GM21786 (cell line): Measurements from ENCODE around the gene ZNF831.

Source experiments
- ATAC-seq: cut with Tn5 transposase; IDR thresholded peaks from one replicate; pipeline ENCODE4 v1.9.1; 2021; ENCODE audit not compliant: unreplicated experiment

ZNF831 gene

DNA sequence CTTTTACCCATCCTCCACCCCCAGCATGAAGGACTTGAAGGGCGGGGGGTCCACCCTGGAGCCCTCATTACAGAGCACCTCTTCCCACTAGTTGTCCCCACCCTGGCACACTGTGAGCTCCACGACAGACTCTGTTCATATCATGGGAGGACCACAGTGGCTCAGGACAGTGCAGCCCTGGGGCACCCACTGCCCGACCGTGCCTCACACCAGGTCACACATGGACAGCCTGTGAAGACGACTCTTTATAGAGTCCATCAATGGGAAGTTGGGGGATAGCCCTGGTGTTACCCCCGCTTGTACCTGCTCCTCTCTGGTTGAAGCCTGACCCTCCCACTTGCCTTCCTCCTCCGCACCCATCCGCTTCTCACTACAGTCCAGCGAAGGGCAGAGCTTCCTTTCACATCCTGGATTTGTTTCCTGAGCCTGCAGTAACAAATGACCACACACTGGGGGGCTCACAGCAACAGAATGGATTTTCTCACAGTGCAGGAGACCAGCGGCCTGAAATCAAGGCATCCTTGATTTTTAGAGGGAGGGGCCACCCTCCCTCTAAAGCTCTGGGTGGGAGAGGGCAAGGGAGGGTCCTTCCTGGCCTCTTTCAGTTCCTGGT is 15.5 kb downstream of the ZNF831 start:
- no peak for ATAC-seq

DNA sequence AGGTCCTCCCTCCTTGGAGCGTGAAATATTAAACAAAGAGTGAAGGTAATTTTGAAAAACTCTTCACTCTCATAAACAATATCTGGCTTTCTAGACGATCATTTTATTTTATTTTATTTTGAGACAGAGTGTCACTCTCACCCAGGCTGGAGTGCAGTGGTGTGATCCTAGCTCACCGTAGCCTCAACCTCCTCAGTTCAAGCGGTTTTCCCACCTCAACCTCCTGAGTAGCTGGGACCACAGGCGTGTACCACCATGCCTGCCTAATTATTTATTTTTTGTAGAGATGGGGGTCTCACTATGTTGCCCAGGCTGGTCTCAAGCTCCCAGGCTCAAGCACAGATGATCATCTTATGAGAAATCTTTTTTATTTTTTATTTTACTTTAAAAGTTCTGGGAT is 16.4 kb downstream of the ZNF831 start:
- ATAC-seq: no peak

DNA sequence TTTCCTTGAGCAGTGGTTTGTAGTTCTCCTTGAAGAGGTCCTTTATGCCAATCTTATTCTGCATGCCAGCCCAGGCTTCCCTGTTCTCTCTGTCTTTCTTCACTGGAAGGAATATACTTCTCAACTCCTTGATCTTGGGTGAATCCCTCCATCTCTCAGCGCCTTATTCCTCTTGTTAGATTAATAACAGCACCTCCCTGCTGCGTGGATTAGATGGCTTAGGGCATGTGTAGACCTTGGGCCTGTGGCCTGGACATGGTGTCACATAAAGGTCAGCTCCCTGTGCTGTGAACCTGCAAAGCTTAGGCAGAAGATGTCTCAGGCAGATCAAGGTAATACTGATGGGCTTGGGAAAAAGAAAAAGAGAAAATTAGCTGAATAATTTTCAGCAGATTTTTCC is 18.3 kb downstream of the ZNF831 start:
- ATAC-seq: no peak

DNA sequence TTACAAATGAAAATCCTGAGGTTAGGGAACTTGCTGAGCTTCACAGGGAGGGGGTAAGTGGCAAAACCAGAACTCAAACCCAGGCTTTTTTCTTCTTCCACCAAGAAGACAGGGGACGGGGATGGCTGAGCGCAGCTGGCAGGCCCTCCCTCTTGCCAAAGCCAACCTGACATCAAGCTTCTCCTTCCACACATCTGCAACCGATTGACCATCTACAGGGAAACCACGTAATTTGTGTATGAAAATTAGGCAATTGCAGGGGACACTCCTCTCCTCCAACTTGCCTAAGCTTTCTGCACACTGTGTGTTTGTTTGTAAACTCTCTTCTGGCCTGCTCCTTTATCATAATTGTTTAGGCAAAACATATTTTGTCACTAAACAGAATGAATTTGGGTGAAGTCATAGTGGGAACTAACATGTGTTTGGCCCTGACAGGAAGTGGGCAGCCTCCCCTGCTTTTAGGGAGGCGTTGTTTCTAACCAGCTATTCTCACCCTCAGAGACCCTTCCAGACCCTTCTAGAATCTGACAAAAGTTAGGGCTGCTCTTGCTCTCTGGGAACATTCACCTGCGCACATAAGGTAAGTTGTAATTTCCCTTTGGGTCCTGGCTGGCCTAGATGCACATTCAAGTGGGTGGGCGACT is 18.9 kb downstream of the ZNF831 start:
- ATAC-seq: no peak

DNA sequence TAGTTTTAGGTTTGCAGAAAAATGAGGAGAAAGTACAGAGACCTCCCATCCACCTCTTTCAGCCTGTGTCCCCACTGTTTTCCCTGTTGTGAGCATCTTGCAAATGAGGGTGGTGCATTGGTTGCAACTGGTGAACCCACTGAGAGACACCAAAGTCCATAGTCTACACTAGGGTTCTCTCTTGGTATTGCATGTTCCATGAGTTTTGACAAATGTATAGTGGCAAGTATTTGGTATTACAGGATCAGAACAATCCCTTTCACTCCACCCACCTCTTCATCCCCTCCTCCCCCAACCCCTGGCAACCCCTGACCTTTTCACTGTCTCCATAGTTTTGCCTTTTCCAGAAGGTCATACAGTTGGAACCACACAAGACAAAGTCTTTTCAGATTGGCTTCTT is 20.1 kb downstream of the ZNF831 start:
- ATAC-seq: no peak

DNA sequence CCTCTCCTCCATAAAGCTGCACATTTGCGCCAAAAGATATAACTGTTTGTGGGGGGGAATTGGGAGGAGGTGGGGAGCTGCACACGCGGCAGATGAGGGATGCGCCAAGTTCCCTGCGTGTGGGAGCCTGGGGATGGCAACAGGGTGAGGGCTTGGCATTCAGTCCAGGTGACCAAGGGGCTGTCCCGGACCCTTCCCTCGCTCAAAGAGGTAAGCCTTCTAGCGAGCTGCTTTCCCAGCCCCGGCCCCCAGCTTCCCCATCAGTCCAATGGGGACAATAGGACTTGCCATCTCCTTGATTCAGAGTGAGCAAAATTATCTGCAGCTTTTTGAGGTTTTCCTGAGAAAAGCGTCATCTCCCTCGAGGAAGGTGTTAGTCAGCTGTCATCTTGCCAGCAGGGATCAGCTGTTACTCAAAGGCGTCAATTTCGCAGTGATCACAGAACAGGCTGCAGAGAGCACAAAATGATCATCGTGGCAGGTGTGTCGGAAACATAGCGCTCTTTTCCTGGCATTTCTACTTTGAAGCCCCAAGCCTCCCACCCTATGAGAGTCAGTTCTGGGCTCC is 21.3 kb downstream of the ZNF831 start:
- ATAC-seq: no peak

DNA sequence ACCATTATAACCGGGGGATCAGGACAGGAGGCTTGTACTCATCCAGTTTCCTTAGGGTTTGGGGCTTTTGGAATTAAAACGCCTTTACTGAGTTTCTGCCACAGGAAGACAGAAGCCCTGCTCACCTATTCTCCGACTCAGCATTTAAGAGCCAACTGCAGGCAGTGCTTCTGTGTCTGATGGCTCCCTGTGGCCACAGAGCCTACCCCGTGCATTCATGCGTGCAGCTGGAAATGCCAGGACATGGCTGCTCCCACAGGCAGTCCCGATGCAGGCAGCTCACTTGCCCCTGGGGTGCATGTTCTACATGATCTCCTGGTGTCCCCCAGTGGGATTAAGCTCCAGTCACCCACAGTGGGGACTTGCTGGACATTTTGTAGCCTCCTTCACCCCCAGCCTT is 22.2 kb downstream of the ZNF831 start:
- ATAC-seq: no peak

DNA sequence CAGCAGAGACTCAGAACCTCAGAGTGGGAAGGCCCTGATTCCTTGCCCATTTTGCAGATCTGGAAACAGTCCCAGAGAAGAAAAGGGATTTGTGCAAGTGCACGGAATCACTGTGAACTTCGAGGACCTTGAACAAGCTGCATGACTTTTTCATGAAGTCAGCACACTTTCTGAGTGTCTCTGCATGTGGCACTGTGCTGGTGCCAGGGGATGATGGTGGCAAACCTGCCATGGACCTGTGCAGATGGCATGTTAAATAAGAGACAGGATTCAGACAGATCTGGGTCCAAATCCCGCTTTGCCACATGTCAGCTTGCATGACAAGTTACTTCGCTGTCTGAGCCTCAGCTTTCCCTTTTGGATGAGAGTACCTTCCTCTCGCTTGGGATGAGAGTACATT is 26.8 kb downstream of the ZNF831 start:
- ATAC-seq: no peak

DNA sequence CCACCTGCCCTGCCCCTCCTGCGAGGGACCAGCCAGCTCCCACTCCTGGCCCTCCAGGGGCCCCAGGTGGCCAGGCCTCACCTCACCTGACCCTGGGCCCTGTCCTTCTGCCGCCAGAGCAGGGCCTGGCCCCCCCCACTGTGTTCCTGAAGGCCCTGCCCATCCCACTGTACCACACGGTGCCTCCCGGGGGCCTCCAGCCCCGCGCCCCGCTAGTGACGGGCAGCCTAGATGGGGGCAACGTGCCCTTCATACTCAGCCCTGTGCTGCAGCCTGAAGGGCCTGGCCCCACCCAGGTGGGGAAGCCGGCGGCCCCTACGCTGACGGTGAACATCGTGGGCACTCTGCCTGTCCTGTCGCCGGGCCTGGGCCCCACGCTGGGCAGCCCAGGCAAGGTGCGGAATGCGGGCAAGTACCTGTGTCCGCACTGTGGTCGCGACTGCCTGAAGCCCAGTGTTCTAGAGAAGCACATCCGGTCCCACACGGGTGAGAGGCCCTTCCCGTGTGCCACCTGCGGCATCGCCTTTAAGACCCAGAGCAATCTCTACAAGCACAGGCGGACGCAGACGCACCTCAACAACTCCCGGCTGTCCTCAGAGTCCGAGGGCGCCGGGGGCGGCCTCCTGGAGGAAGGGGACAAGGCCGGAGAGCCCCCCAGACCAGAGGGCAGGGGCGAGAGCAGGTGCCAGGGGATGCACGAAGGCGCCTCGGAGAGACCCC is 27.6 kb downstream of the ZNF831 start:
- ATAC-seq: no peak

DNA sequence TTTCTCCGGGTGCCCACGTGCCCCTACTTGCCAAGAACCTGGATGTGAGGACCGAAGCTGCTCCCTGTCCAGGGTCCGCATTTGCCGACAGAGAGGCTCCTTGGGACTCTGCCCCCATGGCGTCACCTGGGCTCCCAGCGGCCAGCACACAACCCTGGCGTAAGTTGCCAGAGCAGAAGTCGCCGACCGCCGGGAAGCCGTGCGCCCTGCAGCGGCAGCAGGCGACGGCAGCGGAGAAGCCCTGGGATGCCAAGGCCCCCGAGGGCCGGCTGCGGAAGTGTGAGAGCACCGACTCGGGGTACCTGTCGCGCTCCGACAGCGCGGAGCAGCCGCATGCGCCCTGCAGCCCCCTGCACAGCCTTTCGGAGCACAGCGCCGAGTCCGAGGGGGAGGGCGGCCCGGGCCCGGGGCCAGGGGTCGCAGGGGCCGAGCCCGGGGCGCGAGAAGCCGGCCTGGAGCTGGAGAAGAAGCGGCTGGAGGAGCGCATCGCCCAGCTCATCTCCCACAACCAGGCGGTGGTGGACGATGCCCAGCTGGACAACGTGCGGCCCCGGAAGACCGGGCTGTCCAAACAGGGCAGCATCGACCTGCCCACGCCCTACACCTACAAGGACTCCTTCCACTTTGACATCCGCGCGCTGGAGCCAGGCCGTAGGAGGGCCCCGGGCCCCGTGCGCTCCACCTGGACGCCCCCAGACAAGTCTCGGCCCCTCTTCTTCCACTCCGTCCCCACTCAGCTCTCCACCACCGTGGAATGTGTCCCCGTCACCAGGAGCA is 28.3 kb downstream of the ZNF831 start:
- no peak for ATAC-seq

DNA sequence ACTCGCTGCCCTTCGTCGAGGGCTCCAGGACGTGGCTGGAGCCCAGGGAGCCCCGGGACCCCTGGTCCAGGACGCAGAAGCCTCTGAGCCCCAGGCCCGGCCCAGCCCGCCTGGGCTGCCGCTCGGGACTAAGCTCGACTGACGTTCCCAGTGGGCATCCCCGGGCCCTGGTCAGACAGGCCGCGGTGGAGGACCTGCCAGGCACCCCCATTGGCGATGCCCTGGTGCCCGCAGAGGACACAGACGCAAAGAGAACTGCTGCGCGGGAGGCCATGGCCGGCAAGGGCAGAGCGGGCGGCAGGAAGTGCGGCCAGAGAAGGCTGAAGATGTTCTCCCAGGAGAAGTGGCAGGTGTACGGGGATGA is 28.9 kb downstream of the ZNF831 start:
- ATAC-seq: no peak

DNA sequence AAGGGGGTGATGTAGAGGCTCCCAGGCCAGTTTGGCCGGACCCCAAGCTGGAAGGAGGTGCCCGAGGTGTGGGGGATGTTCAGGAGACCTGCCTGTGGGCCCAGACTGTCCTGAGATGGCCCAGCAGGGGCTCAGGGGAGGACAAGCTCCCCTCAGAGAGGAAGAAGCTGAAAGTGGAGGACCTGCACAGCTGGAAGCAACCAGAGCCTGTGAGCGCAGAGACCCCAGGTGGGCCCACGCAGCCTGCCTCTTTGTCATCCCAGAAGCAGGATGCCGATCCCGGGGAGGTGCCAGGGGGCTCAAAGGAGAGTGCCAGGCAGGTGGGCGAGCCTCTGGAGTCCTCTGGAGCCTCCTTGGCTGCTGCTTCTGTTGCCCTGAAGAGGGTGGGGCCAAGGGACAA is 29.7 kb downstream of the ZNF831 start:
- no peak for ATAC-seq

DNA sequence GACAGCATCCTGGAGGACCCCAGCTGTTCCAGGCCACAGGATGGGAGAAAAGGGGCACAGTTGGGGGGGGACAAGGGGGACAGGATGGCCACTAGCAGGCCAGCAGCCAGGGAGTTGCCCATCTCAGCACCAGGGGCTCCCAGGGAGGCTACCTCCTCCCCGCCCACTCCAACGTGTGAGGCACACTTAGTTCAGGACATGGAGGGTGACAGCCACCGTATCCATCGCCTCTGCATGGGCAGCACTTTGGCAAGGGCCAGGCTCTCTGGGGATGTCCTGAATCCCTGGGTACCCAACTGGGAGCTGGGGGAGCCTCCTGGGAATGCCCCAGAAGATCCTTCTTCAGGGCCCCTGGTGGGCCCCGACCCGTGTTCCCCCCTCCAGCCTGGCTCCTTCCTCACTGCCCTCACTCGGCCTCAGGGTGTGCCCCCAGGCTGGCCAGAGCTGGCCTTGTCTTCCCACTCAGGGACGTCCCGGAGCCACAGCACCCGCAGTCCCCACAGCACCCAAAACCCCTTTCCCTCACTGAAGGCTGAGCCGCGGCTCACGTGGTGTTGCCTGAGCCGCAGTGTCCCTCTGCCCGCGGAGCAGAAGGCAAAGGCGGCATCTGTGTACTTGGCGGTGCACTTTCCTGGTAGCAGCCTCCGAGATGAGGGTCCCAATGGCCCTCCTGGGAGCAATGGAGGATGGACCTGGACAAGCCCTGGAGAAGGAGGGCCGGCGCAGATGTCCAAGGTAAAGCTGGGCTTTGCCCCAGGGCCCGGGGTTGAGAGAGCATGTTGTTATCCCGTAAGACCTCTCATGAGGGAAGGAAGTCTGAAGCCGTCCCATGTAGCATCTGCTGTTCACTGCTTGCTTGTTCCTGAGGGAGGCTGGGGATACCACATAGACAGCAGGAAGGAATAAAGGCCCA is 30.7 kb downstream of the ZNF831 start:
- ATAC-seq: no peak

DNA sequence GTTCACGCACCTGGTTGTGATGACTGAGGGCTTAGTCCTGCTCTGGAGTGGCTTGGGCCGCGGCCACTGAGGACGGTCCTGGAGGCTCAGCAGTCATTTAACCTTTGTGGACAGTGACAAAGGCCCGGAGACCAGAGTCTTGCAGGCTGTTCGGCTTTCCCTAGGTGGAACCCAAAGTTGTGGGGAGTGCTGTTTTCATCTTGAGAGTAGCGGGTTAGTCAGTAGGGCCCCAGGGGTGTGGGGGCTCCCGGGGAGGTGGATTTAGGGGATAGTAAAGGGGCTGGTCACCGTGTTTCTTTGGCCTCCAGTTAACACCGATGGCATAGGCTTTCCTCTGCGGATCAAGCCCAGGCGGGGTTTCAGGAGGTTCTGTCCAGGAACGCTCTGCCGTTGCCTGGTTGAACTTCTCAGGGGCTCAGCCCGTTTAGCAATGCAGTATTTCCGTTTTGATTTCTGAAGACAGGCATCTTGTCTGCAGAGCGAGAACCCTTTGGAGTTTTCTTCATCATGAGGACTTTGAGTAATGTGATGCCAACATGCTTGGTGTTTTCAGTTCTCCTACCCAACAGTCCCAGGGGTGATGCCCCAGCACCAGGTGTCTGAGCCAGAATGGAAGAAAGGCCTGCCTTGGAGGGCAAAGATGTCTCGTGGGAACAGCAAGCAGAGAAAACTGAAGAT is 31.8 kb downstream of the ZNF831 start:
- no peak for ATAC-seq

DNA sequence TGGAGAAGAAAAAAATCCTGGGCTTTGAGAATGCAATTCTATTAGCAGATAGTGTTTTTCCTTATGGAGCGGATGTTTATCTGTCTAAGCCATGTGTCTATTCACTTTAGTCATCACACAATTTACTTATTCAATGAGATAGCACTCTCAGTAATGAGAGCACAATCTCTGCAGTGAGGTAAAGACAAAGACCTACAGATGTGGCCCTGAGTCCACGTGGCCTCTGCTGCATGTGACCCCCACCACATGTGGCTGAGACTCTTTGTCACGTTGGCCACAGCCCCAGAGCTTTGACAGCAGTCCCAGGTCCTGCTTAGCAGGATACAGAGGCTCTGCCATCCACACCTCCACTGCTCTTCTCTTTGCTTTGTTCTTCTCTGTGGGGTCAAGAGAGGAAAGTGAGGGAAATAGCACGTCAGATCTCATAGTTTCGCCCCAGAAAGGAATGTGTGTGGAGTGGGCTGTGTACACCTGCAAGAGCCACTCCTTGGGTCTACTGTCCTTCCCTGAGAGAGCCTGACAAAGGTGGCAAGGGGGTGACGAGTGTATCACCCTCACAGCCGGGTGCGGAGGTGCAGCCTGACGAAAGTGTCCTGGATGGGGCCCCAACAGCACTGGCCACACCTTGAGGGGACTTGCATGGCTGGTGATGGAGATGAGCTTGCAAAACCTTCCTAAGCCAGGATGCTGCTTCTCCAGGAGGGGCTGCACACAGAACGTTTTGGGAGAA is 40.7 kb downstream of the ZNF831 start:
- no peak for ATAC-seq

DNA sequence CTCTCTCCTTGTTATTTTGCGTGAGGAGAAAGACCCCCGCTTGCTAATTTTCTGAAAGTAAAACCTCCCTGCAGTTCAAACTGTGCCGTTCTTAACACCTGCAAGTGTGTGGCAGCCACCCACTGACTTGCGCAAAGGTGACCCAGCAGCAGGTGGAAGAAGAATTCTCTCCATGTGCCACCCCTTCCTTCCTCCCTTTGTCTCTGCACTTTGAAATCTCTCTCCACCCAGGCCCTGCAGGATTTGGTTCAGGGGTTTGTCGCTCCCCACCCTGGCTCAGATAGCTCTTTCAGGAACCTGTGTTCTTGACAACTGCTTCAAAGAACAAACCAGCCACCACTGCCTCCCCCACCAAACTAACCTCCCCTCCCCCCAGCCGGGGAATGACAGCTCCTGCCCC is 41.4 kb downstream of the ZNF831 start:
- ATAC-seq: no peak

DNA sequence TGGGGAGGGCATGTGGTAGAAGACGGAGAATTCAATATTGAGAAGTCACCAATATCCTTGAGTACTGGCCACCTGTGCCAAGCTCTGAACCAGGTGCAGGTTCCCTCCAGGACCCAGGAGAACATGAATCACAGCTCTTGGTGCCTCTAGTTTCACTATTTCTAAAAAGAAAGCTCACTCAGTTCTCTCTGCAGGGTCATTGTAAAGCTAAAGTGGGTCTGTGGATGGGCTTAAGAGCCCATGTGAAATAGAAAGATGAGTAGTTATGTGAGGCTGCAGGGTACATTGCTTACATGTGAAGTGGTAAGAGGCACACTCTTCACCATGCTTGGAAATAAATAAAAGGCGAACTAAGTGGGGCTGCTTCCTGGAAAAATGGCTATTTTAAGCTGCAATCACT is 43.6 kb downstream of the ZNF831 start:
- no peak for ATAC-seq

DNA sequence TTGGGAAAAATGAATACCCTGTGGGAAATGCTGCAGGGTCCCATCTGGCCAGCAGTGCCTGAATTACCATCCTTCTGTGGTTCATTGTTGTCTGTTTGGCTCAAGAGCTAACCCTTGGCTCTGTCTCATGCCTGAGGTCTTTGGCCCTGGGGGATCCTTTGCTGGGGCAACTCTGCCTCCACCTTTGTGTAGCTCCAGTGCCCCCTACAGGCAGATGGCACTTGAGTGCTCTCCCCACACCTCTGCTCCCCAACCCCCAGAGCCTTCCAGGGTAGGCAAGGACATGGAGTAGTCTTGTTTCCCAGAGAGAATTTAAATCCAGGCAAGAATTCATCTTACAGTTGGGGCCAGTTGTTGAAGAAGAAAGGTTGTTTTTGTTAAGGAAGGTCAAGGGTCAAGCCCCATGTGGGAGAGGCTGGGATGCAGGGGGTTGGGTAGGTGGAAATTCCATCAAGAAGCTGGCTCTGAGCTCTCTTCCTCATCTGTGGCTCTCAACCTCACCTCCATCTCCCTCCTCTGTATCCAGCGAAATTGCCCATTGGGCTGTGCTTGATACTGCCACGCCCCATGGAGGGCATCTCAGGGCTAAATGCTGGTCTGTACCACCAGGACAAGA is 44.2 kb downstream of the ZNF831 start:
- no peak for ATAC-seq

DNA sequence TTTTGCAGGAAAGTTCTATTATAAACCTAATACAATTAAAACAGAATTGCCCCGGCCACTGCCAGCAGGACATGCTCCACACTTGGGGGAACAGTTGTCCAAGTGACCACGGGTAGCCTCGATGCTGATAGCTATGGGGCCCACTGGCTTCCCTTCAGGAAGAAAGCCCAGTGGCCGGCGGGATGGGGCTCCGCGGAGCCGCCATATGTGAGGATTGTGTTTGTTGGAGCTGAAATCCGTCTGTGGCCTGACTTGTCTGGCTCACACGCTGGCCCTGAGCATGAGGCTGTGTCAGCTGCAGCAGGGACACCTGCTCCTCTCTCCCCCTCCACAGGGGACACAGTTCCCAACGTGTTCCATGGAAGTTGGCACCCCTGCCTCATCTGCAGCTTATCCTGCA is 46.6 kb downstream of the ZNF831 start:
- ATAC-seq: no peak
